HG03457 (cell line): Measurements from ENCODE around the gene TRIM15.
"Not testable (repeated sequence)": the region's sequence is repeated elsewhere in the genome, so short reads cannot be mapped to it uniquely, and the experiment has no call there.

Experiments used
- ATAC-seq: cut with Tn5 transposase; IDR thresholded peaks from one replicate; pipeline ENCODE4 v1.9.1; 2021; ENCODE audit warnings: moderate number of reproducible peaks; ENCODE audit not compliant: unreplicated experiment

The TRIM15 gene

DNA sequence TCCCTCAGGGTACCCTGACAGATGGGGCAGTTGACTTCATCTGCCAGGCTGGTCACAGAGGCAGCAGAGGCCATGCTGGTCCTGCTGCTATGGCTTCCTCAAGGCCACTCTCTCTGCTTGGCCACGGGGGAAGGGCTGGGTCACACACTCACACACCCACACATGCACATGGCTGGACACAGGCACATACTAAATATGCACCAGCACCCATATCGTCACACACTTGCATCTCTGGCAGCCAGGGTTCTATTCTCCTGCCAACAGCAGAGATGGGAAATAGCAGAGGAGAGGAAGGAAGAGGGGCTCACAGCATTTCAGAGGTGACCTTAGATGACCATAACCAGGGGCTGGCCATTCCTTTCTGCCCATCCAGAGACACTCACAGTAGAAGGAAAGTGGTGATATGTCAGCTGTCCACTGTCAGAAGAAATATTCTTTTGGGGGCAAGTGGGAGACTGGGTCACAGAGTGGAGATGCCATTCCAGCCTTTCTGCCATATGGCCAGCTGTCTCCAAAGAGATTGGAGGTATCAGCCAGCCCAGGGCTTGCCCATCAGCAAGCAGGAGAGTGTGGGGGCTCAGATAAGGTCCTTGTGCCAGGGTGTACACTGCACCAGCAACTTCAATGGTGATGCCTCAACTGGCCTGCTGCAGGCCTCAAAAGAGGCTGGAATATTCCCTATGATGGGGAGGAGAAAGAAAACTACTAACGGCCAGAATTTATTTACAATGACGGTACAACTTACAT, 2.4 kb upstream of the TRIM15 start, which contains the start of gene TRIM10:
TSS of gene TRIM10 (minus strand) at position 427 of the 747 bp plus-strand sequence. CDS start at position 74, 353 bp downstream.
- ATAC-seq: no peak

DNA sequence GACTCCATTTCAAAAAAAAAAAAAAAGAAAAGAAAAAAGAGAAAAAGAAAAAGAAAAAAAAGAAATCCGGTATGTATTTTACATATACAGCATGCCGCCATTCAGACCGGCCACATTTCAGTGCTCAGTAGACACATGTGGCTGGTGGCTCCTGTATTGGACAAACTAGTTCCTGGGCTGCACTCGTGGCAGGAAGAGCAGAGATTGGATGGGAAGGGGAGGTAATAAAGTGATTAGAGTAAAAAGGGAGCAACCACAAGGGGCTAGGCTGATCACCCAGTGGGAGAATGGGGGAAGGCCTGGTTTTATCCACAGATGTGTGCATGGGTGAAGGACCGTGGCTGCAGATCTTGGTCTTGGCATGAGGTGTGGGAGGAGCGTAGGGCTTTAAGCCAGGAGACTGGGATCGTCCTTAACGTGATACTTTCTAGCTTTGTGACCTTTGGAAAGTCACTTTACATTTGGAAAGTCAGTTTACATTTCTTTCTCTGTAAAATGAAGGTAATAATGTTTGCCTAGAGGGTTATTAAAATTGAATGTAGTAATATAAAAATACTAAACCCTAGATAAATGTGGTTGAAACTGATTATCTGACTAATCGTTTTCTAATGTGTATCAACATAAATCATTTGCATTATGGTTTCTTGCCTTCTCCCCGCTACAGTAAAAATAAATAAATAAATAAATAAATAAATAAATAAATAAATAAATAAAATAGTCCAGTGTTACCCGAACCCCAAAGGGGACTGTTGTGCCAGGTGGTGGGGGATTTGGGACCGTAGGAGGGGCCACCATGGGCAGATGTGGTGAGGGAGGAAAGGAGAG, 869 bp upstream of the TRIM15 start:
- ATAC-seq: no peak

DNA sequence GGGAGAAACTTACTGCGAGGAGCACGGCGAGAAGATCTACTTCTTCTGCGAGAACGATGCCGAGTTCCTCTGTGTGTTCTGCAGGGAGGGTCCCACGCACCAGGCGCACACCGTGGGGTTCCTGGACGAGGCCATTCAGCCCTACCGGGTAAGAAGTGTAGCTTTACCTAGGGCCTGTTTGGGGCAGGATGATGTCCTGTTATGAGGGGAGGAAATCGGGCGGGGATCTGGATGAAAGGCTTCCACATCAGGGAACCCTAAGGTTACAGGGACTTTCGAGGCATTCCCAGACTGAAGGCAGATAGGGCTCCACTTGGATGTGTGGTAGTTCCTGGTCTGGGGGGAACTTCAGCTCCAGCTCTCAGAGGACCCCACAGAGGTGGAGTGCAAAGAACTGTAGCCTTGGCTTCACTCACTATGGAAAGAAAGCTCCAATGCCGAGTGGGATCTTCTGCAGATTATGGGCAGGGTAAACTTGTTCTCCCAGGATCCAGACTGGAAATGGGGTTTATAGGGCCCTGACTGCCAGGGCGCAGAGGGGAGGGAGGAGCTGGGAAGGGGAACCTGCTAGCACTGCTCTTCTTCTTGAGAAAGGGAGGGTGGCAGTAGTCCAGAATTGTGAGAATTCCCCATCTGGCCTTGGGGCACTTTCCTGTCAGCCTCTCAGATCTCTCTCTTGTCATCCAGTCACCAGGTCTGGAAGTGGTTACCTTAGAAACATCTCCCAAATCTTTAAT, 740 bp downstream of the TRIM15 start:
- no peak for ATAC-seq

DNA sequence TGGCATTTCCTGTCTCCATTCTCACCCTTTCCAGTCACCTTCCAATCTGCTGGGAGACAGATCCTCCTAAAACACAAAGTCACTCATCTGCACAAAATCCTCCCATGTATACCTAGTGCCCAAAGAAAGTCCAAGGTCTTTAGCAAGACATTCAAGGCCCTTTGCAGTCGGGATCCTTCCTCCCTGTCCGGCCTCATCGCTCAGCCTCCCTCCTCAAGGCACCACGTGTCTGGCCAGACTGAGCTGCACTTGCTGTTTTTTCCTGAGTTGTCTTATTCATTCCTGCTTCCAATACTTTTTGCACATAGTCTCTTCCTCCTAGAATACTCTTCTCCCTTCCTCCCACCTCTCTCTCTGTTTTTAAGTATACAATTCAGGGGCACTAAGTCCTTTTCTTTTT, 1.4 kb downstream of the TRIM15 start:
- ATAC-seq: no peak

DNA sequence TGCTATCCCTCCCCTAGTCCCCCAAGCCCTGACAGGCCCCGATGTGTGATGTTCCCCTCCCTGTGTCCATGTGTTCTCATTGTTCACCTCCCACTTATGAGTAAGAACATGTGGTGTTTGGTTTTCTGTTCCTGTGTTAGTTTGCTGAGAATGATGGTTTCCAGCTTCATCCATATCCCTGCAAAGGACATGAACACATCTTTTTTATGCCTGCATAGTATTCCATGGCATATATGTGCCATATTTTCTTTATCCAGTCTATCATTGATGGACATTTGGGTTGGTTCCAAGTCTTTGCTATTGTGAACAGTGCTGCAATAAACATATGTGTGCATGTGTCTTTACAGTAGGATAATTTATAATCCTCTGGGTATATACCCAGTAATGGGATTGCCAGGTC, 1.9 kb downstream of the TRIM15 start:
- ATAC-seq: not testable (repeated sequence)

DNA sequence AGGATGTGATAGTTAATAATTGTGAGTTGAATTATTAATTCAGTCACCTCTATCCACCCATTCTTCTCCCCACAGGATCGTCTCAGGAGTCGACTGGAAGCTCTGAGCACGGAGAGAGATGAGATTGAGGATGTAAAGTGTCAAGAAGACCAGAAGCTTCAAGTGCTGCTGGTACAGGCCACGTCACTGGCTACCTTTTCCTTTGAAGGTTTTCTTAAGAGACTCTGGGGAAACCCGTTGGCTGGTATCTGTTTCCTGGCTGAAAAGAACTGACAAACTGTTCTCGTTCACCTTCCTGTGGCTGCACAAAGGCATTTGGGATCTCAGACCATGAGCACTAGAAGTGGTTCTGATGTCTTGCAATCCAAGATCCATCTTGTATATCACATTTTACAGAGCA, 3.8 kb downstream of the TRIM15 start:
- ATAC-seq: no peak

DNA sequence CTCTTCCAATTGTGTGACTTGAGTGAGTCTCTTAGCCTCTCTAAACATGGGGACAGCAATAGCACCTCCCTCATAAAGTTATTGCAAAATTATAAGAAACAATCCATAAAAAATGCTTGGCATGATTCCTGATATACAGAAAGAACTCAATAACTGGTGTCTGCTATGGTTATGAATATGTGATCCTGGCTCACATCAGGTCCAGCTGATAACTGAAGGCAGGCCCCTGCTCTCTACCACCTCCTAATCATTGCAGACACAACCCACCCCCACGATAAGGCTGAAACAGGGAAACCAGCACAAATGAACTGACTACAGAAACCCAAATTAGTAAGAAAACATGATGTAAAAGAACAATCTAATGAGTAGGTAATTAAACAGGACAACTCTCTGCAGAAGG, 5.4 kb downstream of the TRIM15 start:
- ATAC-seq: no peak

DNA sequence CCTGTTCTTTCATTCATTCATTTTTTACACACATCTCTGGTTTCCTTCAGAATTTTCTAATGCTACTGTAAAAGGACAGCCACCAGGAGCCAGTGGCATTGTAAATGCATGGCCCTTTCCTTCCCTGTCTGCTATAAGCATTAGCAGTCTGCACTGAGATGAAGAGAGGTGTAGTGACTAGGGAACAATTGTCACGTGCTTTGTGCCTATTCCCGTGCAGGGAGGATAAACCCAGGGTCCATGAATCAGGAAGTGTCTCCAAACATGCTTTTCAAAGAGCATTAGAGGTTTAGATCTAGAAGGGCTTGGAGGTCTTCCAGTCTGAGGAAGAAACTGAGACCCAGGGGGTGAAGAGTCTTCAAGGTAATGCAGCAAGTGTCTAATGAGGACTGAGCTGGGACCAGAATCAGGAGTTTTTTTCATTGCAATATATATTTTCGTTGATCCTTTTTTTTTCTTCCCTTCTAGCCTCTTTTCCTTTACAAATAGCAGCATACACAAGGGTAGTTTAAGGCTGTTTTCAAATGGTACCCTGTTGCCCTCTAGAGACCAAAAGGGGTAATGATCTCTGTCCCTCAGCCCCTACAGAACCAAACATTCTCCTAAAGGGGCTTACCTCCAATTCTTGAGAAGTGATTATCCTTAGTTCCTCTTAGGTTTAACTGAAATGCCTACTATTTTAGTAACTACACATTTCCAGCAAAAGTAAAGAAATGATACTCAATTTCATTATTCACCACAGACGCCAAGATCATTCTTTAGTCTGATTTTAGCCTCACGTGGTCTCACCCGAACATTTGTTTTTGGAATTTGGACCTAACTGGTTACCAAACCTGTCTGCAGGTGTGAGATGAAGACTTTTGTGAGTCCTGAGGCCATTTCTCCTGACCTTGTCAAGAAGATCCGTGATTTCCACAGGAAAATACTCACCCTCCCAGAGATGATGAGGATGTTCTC, 6.6 kb downstream of the TRIM15 start:
- ATAC-seq: no peak

DNA sequence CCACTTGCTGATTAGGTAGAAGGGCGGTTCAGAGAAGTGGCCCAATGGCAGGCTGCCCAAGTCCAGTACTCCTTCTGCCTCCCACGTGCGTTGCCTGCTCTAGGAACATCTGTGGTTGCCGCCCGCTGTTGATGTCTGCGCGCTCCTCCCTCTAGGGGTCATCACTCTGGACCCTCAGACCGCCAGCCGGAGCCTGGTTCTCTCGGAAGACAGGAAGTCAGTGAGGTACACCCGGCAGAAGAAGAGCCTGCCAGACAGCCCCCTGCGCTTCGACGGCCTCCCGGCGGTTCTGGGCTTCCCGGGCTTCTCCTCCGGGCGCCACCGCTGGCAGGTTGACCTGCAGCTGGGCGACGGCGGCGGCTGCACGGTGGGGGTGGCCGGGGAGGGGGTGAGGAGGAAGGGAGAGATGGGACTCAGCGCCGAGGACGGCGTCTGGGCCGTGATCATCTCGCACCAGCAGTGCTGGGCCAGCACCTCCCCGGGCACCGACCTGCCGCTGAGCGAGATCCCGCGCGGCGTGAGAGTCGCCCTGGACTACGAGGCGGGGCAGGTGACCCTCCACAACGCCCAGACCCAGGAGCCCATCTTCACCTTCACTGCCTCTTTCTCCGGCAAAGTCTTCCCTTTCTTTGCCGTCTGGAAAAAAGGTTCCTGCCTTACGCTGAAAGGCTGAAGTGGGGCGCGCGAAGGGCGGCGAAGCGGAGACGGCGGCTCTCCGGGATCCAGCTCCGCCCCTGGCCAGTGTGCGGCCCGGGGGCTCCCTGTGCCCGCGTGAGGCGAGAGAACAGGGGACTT, 8.5 kb downstream of the TRIM15 start:
- no peak for ATAC-seq

DNA sequence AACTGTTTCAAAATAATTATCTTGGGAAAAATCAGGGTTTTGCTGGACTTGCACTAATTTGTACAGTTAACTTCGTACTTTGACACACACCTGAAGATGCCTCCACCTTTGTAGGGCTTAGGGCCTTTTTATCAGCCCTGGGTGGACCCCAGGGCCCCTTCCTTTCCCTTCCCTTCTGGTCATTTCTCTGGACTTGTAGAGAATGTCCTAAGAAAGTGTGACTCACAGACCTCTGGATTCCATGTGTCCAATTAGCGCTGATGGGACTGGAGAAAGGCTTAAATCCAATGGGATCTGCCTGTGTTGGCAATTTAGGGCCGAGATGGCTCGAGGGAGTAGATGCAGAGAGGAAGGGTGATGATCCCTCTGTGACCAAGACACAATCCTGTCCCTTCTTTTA, 9.3 kb downstream of the TRIM15 start:
- ATAC-seq: no peak

DNA sequence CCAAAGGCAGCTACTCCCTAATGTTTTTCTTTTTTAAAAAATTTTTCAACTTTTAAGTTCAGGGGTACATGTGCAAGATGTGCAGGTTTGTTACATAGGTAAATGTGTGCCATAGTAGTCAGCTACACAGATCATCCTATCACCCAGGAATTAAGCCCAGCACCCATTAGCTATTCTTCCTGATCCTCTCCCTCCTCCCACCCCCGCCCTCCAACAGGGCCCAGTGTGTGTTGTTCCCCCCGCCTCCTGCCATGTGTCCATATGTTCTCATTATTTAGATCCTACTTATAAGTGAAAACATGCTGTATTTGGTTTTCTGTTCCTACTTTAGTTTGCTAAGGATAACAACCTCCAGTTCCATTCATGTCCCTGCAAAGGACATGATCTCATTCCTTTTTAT, 12.4 kb downstream of the TRIM15 start:
- no peak for ATAC-seq

DNA sequence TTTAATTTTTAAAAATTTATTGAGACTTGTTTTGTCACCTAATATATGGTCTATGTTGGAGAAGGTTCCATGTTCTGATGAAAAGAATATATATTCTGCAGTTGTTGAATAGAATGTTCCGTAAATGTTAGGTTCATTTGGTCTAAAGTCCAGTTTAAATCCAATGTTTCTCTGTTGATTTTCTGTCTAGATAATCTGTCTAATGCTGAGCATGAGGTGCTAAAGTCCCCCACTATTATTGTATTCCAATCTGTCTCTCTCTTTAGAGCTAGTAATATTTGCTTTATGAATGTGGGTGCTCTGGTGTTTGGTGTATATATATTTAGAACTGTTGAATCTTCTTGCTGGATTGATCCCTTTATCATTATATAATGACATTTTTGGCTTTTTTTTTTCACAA, 15.5 kb downstream of the TRIM15 start:
- no peak for ATAC-seq

DNA sequence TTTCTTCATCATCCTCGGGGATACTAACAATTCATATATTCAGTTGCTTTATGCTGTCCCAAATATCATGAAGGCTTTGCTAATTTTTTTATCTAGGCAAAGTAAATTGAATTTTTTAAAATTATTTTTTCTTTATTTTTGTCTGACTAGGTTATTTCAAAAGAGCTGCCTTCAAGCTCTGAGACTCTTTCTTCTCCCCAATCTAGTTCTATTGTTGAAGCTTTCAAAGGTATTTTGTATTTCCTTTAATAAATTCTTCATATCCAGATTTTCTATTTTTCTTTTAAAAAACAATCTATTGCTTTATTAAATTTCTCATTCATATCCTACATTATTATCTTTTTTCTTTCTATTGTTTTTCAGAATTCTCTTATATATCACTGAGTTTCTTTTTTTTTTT, 16.8 kb downstream of the TRIM15 start:
- no peak for ATAC-seq

DNA sequence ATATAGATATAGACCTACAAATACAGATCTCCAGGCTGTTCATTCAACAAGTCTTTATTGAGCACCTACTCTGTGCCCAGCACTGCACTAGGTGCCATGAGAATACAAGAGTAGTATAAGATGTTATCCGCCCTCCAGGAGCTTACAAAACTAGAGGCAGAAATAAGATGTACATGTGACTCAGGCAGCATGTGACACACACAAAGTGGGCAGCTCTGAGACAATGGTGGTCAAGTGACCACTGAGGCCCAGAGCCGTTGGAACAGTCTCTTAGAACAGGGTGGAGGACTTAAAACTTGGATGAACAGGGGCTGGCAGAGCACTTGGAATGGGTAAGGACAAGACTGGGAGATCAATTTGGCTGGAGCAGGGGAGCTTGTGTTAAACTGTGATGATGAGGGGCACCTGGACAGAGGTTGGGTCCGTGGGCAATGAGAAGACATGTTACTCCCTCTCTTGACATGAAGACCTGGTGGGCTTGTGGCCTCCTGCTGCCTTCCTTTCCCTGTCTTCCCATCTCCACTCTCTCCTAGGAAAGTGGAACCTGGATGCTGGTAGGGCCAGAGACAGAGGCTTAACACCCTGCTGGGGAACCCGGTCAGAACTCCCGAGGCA, 21.2 kb downstream of the TRIM15 start:
- no peak for ATAC-seq

DNA sequence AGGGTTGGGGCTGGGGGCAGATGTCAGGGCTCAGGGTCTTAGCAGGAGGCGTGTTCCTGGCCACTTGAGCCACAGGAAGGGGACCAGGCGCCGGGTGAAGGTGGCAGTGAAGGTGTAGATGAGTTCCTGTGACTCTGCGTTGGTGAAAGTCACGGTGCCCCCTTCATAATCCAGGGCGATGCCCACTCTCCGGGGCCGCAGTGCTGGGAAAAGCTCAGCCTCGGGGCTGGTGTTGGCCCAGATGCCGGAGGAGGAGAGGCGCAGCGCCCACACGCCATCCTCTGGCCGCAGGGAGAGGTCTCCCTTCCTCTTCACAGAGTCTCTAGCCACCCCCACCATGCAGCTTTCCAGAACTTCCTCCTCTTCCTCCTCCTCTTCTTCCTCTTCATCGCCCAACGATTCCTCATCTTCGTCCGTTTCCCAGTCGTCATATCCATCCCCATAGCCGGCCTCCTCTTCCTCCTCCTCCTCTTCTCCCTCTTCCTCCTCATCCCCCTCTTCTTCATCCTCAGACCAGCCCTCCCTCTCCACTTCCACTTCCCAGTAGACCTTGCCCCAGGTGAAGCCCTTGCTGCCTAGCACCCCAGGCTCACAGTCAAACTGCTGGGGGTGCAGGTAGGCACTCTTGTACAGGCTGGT, 22.6 kb downstream of the TRIM15 start:
- ATAC-seq: no peak

DNA sequence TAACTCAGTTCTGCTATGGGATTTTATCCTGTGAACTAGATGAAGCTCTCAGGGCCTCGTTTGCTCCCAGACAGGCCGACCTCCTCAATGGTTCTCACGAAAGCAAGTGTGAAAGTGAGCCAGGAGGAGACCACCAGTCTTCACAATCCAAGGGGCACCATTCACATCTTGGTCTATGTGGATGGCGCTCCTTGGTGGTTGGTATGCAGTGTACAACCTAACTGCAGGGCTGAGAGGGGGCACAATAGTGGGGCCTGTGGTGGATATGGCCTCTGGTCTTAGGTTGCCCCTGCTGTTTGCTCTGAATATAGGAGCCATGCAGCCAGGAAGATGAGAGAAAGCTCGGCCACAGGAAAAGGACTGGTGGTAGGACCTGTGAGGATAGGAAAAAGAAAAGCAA, 25.2 kb downstream of the TRIM15 start:
- no peak for ATAC-seq

DNA sequence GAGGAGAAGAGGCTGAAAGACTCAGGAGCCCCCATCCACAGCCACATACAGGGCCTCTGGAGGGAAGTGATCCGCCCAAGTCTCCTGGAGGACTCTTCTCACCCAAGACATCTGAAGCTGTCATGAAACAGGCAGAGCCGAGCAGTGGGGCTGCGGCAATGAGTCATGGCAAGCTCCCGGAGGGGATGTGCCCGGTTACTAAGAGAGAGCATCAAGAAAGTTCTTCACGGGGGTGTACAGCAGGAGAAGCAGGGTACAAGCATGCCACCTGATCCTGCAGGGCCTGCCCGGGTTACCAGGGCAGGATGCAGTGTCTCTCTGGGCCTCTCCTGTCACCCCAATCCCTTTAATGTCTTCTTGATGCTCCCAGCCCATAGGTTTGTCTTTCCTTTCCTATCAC, 28.7 kb downstream of the TRIM15 start:
- ATAC-seq: no peak

DNA sequence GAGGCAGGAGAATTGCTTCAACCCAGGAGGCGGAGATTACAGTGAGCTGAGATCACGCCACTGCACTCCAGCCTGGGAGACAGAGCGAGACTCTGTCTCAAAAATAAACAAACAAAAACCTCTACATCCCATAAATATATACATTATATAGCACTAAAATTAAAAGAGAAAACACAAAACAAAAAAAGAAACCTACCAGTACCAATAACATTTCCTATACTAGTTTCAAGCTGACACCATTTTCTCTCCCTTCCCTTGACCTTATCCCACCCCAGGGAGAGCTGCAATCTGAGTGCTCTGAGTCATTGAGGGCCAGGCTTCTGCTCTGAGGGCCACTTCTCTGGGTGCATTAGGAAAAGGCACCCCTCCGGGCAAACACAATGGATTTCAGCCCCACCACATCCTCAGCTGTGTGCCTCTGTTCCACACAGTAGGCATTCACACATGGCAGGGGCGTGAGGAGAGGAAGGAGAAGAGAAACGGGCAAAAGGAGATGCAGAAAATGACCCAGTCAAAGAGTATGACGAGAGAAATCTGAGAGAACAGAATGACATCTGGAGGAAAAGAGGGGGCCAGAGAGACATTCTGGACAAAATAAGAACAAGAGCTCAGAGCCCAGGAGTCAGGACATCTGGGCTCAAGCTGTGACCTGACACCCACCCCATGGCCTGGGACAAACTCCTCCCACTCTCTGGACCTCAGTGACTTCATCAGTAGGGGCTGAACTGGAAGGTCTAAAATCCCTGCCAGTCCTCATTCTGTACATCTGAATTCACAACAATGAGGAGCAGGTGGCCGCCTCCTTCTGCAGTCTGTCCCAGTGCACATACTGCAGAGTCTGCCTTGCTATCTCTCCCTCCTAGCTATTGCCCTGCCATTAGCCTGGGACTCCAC, 31.7 kb downstream of the TRIM15 start:
- ATAC-seq: no peak
